Aorta (tissue), 5 donors: ENCODE measurements around the gene LRRK1. TPM values are rescaled to one million over a fixed set of nuclear protein-coding genes. Genes with fewer than 3 reads are reported as not detected.

Experiments
- ATAC-seq: fragments of 200-7000 bp; cut with Tn5 transposase; one replicate; pipeline ENCODE4 v1.9.1; 2022; ENCODE audit warnings: moderate library complexity; ENCODE audit not compliant: low FRiP score
- DNase-seq, 2 donors: peaks; one replicate each; pipeline ENCODE4 v3.0.0-alpha.2; 2020
- H3K27ac ChIP-seq, 2 donors: one replicate each; pipeline ENCODE4 v1.5.1; 2013; ENCODE audit warnings: low read length in 2 of 2, mild to moderate bottlenecking in 2 of 2, moderate library complexity in 2 of 2, control low read depth in 1 of 2, inconsistent platforms in 1 of 2, low read depth in 1 of 2
- H3K27me3 ChIP-seq, 2 donors: one replicate each; pipeline ENCODE4 v1.6.1; 2013; ENCODE audit warnings: control low read depth in 1 of 2, low read length in 1 of 2, mild to moderate bottlenecking in 1 of 2, moderate library complexity in 1 of 2; ENCODE audit not compliant: insufficient read depth in 2 of 2, control insufficient read depth in 1 of 2
- H3K36me3 ChIP-seq, 2 donors: one replicate each; pipeline ENCODE4 v1.6.1; 2013; ENCODE audit warnings: control low read depth in 1 of 2, low read length in 1 of 2, mild to moderate bottlenecking in 1 of 2; ENCODE audit not compliant: insufficient read depth in 2 of 2, control insufficient read depth in 1 of 2
- H3K4me1 ChIP-seq, 2 donors: one replicate each; pipeline ENCODE4 v1.6.1; 2013; ENCODE audit warnings: low read length in 2 of 2, control low read depth in 1 of 2, mild to moderate bottlenecking in 1 of 2, moderate library complexity in 1 of 2; ENCODE audit not compliant: insufficient read depth in 2 of 2, control insufficient read depth in 1 of 2
- H3K4me3 ChIP-seq, 2 donors: one replicate each; pipeline ENCODE4 v1.5.1; 2013; ENCODE audit warnings: low read length in 2 of 2, control low read depth in 1 of 2, mild to moderate bottlenecking in 1 of 2
- H3K9me3 ChIP-seq: one replicate; pipeline ENCODE4 v1.6.1; 2013; ENCODE audit warnings: mild to moderate bottlenecking, low read length; ENCODE audit not compliant: control insufficient read depth
- WGBS, 2 donors: extraction: QIAGEN DNeasy Blood & Tissue Kit; methylation state at CpG; one replicate each; pipeline ENCODE4 v1.1.7; 2013; 5-methylcytosine and 5-hydroxymethylcytosine counted together
- intact Hi-C, 2 donors: fragments of 100-400 bp; cut with DNase I; formaldehyde crosslinking; loops; one replicate each; pipeline versions ENCODE4 v1.14.2 to v1.15.0; 2022
- polyA plus RNA-seq, 2 donors: library from polyadenylated mRNA; stranded (reverse); fragments of 200-250 nt; gene quantifications; one replicate each; pipeline ENCODE4 v1.2.3, GENCODE V29; 2013
- total RNA-seq, 2 donors: library from RNA; stranded (reverse); fragmentation: NEBNext Ultra II Directional; extraction: Animal tissue kit (Norgen Biotek cat#: 25700); gene quantifications; one replicate each; pipeline ENCODE4 v1.2.1, GENCODE V29; 2021
- donor health status: healthy with polysubstance abuse.
- donor health status: Bipolar disorder and iron deficiency.
- donor health status: DM: no; HTN: no; CAD: no.
- donor health status: DM: no; HTN: no; CAD: no.
- donor health status: DM: yes; HTN: yes; CAD: no.

LRRK1 gene
- total and polyA plus RNA-seq, 4 donors, result 4.0 to 34.0 (median 13.3) TPM

GRCh38 chr15:100925480-100925879, 6.3 kb downstream of the LRRK1 start:
- no peak overlapping the region for H3K4me3 ChIP-seq
- no peak for DNase-seq
- H3K27ac ChIP-seq, result no peak overlapping the region
- no peak for ATAC-seq
- H3K9me3 ChIP-seq, result no peaks in the 10 kb centered on the region
- 94 to 95% methylated on average over 8 of the region's 8 CpGs for WGBS, 2 donors
- H3K4me1 ChIP-seq, result no peaks in the 10 kb centered on the region
- peaks cover 0 to 2% of the 10 kb centered on the region in 2 donors for H3K36me3 ChIP-seq
- intact Hi-C loops, result no loop called here
- no peaks in the 10 kb centered on the region for H3K27me3 ChIP-seq

DNA sequence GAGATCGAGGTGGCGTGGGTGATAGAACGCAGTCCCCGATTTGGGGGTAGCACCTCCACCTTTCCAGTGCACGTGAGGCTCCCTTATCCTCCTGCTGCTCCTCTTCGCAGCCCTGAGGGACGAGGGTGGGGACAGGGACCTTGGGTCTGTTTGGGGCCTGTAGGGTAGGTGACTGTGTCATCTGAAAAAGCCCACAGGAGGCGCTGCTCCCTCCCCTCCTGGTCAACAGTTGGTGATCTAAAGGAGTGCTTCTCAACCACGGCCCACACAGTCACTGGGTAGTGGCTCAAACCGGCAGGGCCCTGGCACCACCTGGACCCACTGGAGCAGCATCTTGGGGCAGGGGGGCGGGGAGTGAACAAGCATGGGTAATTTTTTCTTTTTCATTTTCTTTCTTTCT, 7.1 kb downstream of the LRRK1 start:
- no peak for DNase-seq
- H3K36me3 ChIP-seq, result peaks cover 0 to 2% of the 10 kb centered on the region in 2 donors

DNA sequence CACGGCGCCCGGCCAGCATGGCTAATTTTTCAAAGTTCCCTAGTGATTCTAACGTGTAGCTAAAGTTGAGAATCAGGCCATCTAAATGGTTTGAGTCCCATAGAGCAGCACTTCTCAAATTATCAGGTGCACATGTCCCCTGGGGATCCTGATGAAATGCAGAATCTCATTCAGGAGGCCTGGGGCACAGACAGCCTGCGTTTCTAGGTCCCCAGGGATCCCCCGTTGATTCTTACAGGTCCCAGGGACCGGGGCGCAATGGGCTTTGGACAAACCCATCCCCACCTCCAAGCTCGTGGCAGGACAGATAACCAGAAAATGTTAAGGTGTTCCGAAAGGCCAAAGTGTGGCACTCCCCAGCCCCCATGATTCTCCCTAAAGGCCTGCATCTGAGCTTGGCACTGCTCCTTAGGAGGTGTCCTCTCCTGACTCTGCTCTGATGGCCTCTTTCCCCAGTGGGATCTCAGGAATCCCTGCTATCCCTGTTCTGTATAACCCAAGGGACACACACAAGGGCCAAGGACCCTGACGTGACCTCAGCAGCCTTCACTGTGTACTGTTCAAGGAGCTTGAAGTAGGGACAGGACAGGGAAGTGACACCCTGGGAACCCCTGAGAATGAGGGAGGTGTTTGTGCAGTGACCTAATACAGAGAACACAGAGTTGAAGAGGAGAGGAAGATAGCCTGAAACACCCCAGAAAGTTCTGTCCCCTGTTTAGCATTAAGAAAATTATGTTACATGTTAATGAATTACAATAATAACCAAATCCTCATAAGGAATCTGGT, 8.0 kb downstream of the LRRK1 start:
- Histone ChIP-seq H3K4me3 (no peak overlapping the region), H3K9me3 (no peaks in the 10 kb centered on the region), H3K27me3 (no peaks in the 10 kb centered on the region), H3K4me1 (no peaks in the 10 kb centered on the region), H3K36me3 (peaks cover 0 to 2% of the 10 kb centered on the region in 2 donors), H3K27ac (no peak overlapping the region)
- ATAC-seq (no peak), DNase-seq (no peak)
- WGBS, 2 donors, result 91 to 93% methylated on average over 11 of the region's 11 CpGs
- intact Hi-C loops, result no loop called here

More for the DNA sequence above, 7.1 kb downstream of the LRRK1 start:
- Histone ChIP-seq H3K4me3 (no peak overlapping the region), H3K9me3 (no peaks in the 10 kb centered on the region), H3K27me3 (no peaks in the 10 kb centered on the region), H3K27ac (no peak overlapping the region), H3K4me1 (no peaks in the 10 kb centered on the region)
- 95 to 96% methylated on average over 10 to 11 of the region's 11 CpGs for WGBS, 2 donors
- ATAC-seq, result no peak
- intact Hi-C loops, result no loop called here

DNA sequence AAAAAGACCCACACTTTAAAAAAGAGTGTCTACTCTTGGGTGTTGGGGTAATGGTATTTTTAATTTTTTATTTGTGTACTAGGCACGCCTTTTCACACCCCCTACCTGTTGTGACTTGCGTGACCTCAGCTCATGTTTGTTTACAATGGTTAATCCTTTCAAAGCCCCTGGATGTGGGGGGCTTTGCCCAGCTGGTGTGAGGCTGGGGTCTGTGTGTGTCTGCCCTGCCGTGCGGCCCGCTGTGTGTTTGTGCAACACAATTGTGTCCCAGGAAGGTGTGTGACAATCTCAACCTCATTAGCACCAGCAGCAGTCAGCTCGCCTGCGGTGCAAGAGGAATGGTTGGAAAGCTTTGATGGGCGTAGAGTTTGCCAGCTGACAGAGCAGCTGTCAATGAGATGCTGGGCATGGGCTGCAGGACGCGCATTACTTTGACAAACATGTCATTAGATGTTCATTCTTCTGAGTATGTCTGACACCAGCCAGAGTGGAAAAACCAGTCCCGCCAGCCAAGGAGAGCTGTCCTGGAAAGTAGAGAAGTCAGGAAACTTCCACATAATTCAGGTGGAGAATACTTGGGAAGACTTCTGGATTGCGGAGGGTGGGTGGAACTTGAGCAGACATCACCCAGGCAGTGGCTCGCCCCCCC, 9.6 kb downstream of the LRRK1 start:
- WGBS, 2 donors, result 93 to 95% methylated on average over 13 of the region's 13 CpGs
- DNase-seq (no peak), ATAC-seq (no peak)
- intact Hi-C loops, result no loop called here
- Histone ChIP-seq H3K9me3 (no peaks in the 10 kb centered on the region), H3K36me3 (peaks cover 0 to 2% of the 10 kb centered on the region in 2 donors), H3K4me3 (no peak overlapping the region), H3K27ac (no peak overlapping the region), H3K27me3 (no peaks in the 10 kb centered on the region), H3K4me1 (no peaks in the 10 kb centered on the region)

GRCh38 chr15:100929641-100930042, 10.5 kb downstream of the LRRK1 start:
- Histone ChIP-seq H3K27ac (no peak overlapping the region), H3K36me3 (peaks cover 0 to 2% of the 10 kb centered on the region in 2 donors), H3K4me3 (no peak overlapping the region), H3K27me3 (no peaks in the 10 kb centered on the region), H3K4me1 (no peaks in the 10 kb centered on the region), H3K9me3 (no peaks in the 10 kb centered on the region)
- intact Hi-C loops, result no loop called here
- DNase-seq (no peak), ATAC-seq (no peak)
- 56 to 62% methylated on average over 6 of the region's 6 CpGs for WGBS, 2 donors

- no peak overlapping the region for H3K4me3 ChIP-seq
- H3K9me3 ChIP-seq, result no peaks in the 10 kb centered on the region
- peaks cover 0 to 2% of the 10 kb centered on the region in 2 donors for H3K36me3 ChIP-seq
- DNase-seq, result no peak
- WGBS, 2 donors, result 95 to 96% methylated on average over 4 of the region's 4 CpGs
- no peak overlapping the region for H3K27ac ChIP-seq
- intact Hi-C loops, result no loop called here
- H3K4me1 ChIP-seq, result no peaks in the 10 kb centered on the region
- no peaks in the 10 kb centered on the region for H3K27me3 ChIP-seq
- ATAC-seq, result no peak
These were observed 11.2 kb downstream of the LRRK1 start for GRCh38 chr15:100930306-100930848.

GRCh38 chr15:100931143-100931890, 12.2 kb downstream of the LRRK1 start:
- H3K4me3 ChIP-seq, result no peak overlapping the region
- DNase-seq (no peak), ATAC-seq (no peak)
- peaks cover 0 to 2% of the 10 kb centered on the region in 2 donors for H3K36me3 ChIP-seq
- no peak overlapping the region for H3K27ac ChIP-seq
- intact Hi-C loops, result no loop called here
- no peaks in the 10 kb centered on the region for H3K27me3 ChIP-seq
- no peaks in the 10 kb centered on the region for H3K9me3 ChIP-seq
- WGBS, 2 donors, result 90% methylated on average over 15 of the region's 15 CpGs
- H3K4me1 ChIP-seq, result no peaks in the 10 kb centered on the region

DNA sequence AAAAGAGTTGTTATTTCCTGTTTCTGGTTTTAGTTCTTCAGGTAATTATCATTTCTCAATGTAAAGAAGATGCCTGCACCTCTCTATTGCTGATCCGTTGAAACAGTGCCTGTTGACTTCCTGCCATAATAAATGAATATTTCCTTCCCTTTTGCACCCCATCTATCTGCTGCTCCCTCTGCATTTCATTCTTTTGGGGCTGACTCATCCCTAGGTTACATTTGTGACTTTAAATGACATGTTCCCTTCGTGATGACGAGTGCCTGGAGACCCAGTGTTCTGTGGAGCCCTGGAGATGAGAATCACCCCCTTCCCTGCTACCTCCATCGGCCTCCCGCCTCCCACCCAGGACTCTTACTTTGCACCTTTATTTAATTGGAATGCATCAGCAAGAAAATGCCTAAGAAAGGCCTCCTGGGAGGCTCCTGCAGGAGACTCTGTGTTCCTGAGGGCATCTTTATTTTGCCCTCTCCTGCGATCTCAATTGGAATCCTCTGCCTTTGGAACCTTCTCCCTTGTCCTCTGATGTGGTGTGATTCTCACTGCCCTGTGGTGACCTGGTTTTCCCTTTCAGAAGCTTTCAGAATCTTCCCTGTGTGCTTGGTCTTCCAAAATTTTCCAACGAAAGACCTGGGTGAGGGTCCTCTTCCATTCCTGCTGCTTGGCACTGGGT, 13.7 kb downstream of the LRRK1 start:
- DNase-seq (no peak), ATAC-seq (no peak)
- Histone ChIP-seq H3K27ac (no peak overlapping the region), H3K4me1 (no peaks in the 10 kb centered on the region), H3K27me3 (no peaks in the 10 kb centered on the region), H3K4me3 (no peak overlapping the region), H3K36me3 (peaks cover 0 to 2% of the 10 kb centered on the region in 2 donors), H3K9me3 (no peaks in the 10 kb centered on the region)
- 66 to 75% methylated on average over 7 of the region's 7 CpGs for WGBS, 2 donors
- intact Hi-C loops, result no loop called here
